Stomach smooth muscle (tissue), 2 donors: ENCODE data around the gene SERPINH1.

Experiments
- H3K27ac ChIP-seq: one replicate; pipeline ENCODE4 v1.7.0; 2013; ENCODE audit warnings: mild to moderate bottlenecking, low read length, inconsistent platforms
- H3K27me3 ChIP-seq, 2 donors: one replicate each; pipeline ENCODE4 v1.7.0; 2013; ENCODE audit warnings: low read length in 2 of 2; ENCODE audit not compliant: insufficient read depth in 2 of 2, control insufficient read depth in 1 of 2
- H3K36me3 ChIP-seq, 2 donors: one replicate each; pipeline ENCODE4 v1.7.0; 2013; ENCODE audit warnings: low read length in 2 of 2; ENCODE audit not compliant: control insufficient read depth in 2 of 2, insufficient read depth in 2 of 2
- H3K4me1 ChIP-seq: one replicate; pipeline ENCODE4 v1.7.0; 2013; ENCODE audit warnings: low read length; ENCODE audit not compliant: control insufficient read depth, insufficient read depth
- H3K4me3 ChIP-seq, 2 donors: one replicate each; pipeline ENCODE4 v1.7.0; 2013; ENCODE audit warnings: low read length in 2 of 2
- H3K9ac ChIP-seq, 2 donors: one replicate each; pipeline ENCODE4 v1.7.0; 2013; ENCODE audit warnings: low read length in 2 of 2, mild to moderate bottlenecking in 1 of 2
- H3K9me3 ChIP-seq, 2 donors: one replicate each; pipeline ENCODE4 v1.7.0; 2013; ENCODE audit warnings: low read length in 2 of 2; ENCODE audit not compliant: control insufficient read depth in 2 of 2
- donor health status: healthy.
- donor health status: Pancreatic carcinoma.

The SERPINH1 gene

GRCh38 chr11:75523811-75524664, 38.0 kb upstream of the SERPINH1 start:
- peaks cover 10% of the 10 kb centered on the region for H3K4me1 ChIP-seq

GRCh38 chr11:75524665-75525432, 37.2 kb upstream of the SERPINH1 start:
- Histone ChIP-seq H3K4me1 (peaks cover 10% of the 10 kb centered on the region), H3K4me3 (peak overlapping the region; percentile 67 to 82), H3K27me3 (peaks cover 11 to 13% of the 10 kb centered on the region in 2 donors), H3K9me3 (no peaks in the 10 kb centered on the region), H3K27ac (no peak overlapping the region), H3K9ac (peak overlapping the region; percentile 28 to 36), H3K36me3 (no peaks in the 10 kb centered on the region)

More at GRCh38 chr11:75523811-75524664, 38.0 kb upstream of the SERPINH1 start:
- H3K27ac ChIP-seq = no peak overlapping the region
- no peaks in the 10 kb centered on the region for H3K36me3 ChIP-seq
- peak overlapping the region in 1 of 2 donors; percentile 82 for H3K4me3 ChIP-seq
- peaks cover 11 to 13% of the 10 kb centered on the region in 2 donors for H3K27me3 ChIP-seq
- no peaks in the 10 kb centered on the region for H3K9me3 ChIP-seq
- no peak overlapping the region for H3K9ac ChIP-seq

GRCh38 chr11:75525433-75526191, 36.4 kb upstream of the SERPINH1 start, which contains the start of gene GDPD5:
Gene GDPD5 (minus strand): TSS chr11:75525941. CDS start chr11:75477735, 48,206 bp downstream.
- H3K36me3 ChIP-seq = no peaks in the 10 kb centered on the region
- H3K4me3 ChIP-seq = peak within 1 kb of the TSS; percentile 67 to 82
- no peaks in the 10 kb centered on the region for H3K9me3 ChIP-seq
- peaks cover 11 to 13% of the 10 kb centered on the region in 2 donors for H3K27me3 ChIP-seq
- peaks cover 10% of the 10 kb centered on the region for H3K4me1 ChIP-seq
- H3K27ac ChIP-seq = no peak within 1 kb of the TSS
- peak within 1 kb of the TSS; percentile 28 to 36 for H3K9ac ChIP-seq

- Histone ChIP-seq H3K4me1 (peaks cover 10% of the 10 kb centered on the region), H3K36me3 (no peaks in the 10 kb centered on the region), H3K4me3 (peak overlapping the region; percentile 64 to 82), H3K27me3 (peaks cover 11 to 13% of the 10 kb centered on the region in 2 donors), H3K9me3 (no peaks in the 10 kb centered on the region), H3K9ac (peak overlapping the region in 1 of 2 donors; percentile 27), H3K27ac (no peak overlapping the region)
These were observed 35.9 kb upstream of the SERPINH1 start for GRCh38 chr11:75526192-75526541.

GRCh38 chr11:75527130-75527529, 34.9 kb upstream of the SERPINH1 start:
- H3K9me3 ChIP-seq = no peaks in the 10 kb centered on the region
- H3K36me3 ChIP-seq = no peaks in the 10 kb centered on the region
- H3K4me3 ChIP-seq = no peak overlapping the region
- H3K27me3 ChIP-seq = peaks cover 11 to 13% of the 10 kb centered on the region in 2 donors
- peaks cover 10% of the 10 kb centered on the region for H3K4me1 ChIP-seq
- H3K9ac ChIP-seq = no peak overlapping the region
- H3K27ac ChIP-seq = no peak overlapping the region

GRCh38 chr11:75527938-75528735, 33.9 kb upstream of the SERPINH1 start:
- no peaks in the 10 kb centered on the region for H3K36me3 ChIP-seq
- no peak overlapping the region for H3K9ac ChIP-seq
- peaks cover 8 to 11% of the 10 kb centered on the region in 2 donors for H3K27me3 ChIP-seq
- H3K27ac ChIP-seq = no peak overlapping the region
- H3K4me1 ChIP-seq = peaks cover 10% of the 10 kb centered on the region
- no peak overlapping the region for H3K4me3 ChIP-seq
- no peaks in the 10 kb centered on the region for H3K9me3 ChIP-seq

- Histone ChIP-seq H3K36me3 (no peaks in the 10 kb centered on the region), H3K27ac (no peak overlapping the region), H3K27me3 (no peaks in the 10 kb centered on the region), H3K4me1 (no peaks in the 10 kb centered on the region), H3K9me3 (no peaks in the 10 kb centered on the region), H3K4me3 (no peak overlapping the region), H3K9ac (no peak overlapping the region)
These were observed 31.5 kb upstream of the SERPINH1 start for GRCh38 chr11:75530577-75530976.

- Histone ChIP-seq H3K4me3 (no peak overlapping the region), H3K4me1 (no peaks in the 10 kb centered on the region), H3K36me3 (no peaks in the 10 kb centered on the region), H3K9ac (no peak overlapping the region), H3K9me3 (no peaks in the 10 kb centered on the region), H3K27me3 (peaks cover 0 to 2% of the 10 kb centered on the region in 2 donors), H3K27ac (no peak overlapping the region)
These were observed 30.7 kb upstream of the SERPINH1 start for GRCh38 chr11:75531325-75531724.

- Histone ChIP-seq H3K27ac (no peak overlapping the region), H3K36me3 (no peaks in the 10 kb centered on the region), H3K4me3 (no peak overlapping the region), H3K27me3 (peaks cover 0 to 3% of the 10 kb centered on the region in 2 donors), H3K9me3 (no peaks in the 10 kb centered on the region), H3K9ac (no peak overlapping the region), H3K4me1 (no peaks in the 10 kb centered on the region)
These were observed 29.6 kb upstream of the SERPINH1 start for GRCh38 chr11:75532200-75533048.
